Erythroblast (primary cell): ENCODE results near the gene LTBP3.

Experiments
- GATA1 ChIP-seq: IDR thresholded peaks from 2 replicates; pipeline ENCODE4 v1.6.1; 2011; ENCODE audit warnings: low read depth, mild to moderate bottlenecking, control low read depth, low read length, moderate library complexity
- POLR2A ChIP-seq: IDR thresholded peaks from 2 replicates; pipeline ENCODE4 v1.6.1; 2011; ENCODE audit warnings: mild to moderate bottlenecking, low read length

GRCh38 chr11:65535102-65535501 is 23.1 kb downstream of the LTBP3 start:
- TF ChIP-seq POLR2A (no peak), GATA1 (no peak)
